Right lobe of liver (tissue), 6 donors: Measurements from ENCODE around the gene SUSD2. TPM values are rescaled to one million over a fixed set of nuclear protein-coding genes. Genes with fewer than 3 reads are reported as not detected.
A peak's percentile ranks its signal among the peaks of the same experiment; 100 is the strongest.

Experiments
- ATAC-seq, 4 donors: fragments of 200-7000 bp; cut with Tn5 transposase; one replicate each; pipeline ENCODE4 v1.9.1; 2020; ENCODE audit warnings: mild to moderate bottlenecking in 4 of 4, moderate library complexity in 4 of 4
- DNase-seq, 3 donors: peaks; one replicate each; pipeline ENCODE4 v3.0.0-alpha.2; 2020
- H3K27ac ChIP-seq, 3 donors: fragments of 200-600 bp; one replicate each; pipeline ENCODE4 v1.8.0; 2022
- H3K27me3 ChIP-seq, 2 donors: fragments of 200-600 bp; one replicate each; pipeline ENCODE4 v1.8.0; 2022
- H3K36me3 ChIP-seq, 4 donors: fragments of 200-600 bp; sonication (generic) in 1 of 4; one replicate each; pipeline versions ENCODE4 v1.5.1 to v1.8.0; 2017 to 2022; ENCODE audit warnings: control low read depth in 1 of 4
- H3K4me1 ChIP-seq, 4 donors: fragments of 200-600 bp; sonication (generic) in 1 of 4; one replicate each; pipeline versions ENCODE4 v1.5.1 to v1.8.0; 2017 to 2022; ENCODE audit warnings: control low read depth in 1 of 4
- H3K4me3 ChIP-seq, 3 donors: fragments of 200-600 bp; one replicate each; pipeline ENCODE4 v1.8.0; 2022
- H3K9me3 ChIP-seq, 4 donors: fragments of 200-600 bp; sonication (generic) in 1 of 4; one replicate each; pipeline versions ENCODE4 v1.5.1 to v1.8.0; 2017 to 2022; ENCODE audit warnings: control low read depth in 1 of 4
- POLR2A ChIP-seq: fragments of 450-650 bp; IDR thresholded peaks from one replicate; pipeline ENCODE4 v1.6.1; 2017; ENCODE audit warnings: antibody characterized with exemption, mild to moderate bottlenecking
- WGBS: methylation state at CpG from one replicate; pipeline ENCODE4 v1.1.6; 2018; ENCODE audit warnings: low coverage, low lambda C conversion rate; ENCODE audit not compliant: insufficient coverage; ENCODE audit errors: missing lambda C conversion rate; 5-methylcytosine and 5-hydroxymethylcytosine counted together
- intact Hi-C, 2 donors: fragments of 100-400 bp; cut with DNase I; formaldehyde crosslinking; loops; one replicate each; pipeline versions ENCODE4 v1.11.2 to v1.14.1; 2022
- total RNA-seq, 6 experiments: library from RNA; depleted of rRNA in 2 of 6; stranded (reverse); fragments of >200 nt in 2 of 6; fragmentation: NEBNext Ultra II Directional in 3 of 6; extraction: Animal tissue kit (Norgen Biotek cat#: 25700) in 3 of 6; gene quantifications; one replicate each; pipeline versions ENCODE4 v1.1.0 to v1.2.4, GENCODE V29; 2016 to 2023
- TF ChIP-seq, protein P1 (sequence below), 4 donors: fragments of 200-600 bp in 3 of 4; fragments of 450-650 bp in 1 of 4; IDR thresholded peaks; one replicate each; pipeline versions ENCODE4 v1.5.1 to v1.8.0; 2016 to 2022; ENCODE audit warnings: antibody characterized with exemption in 4 of 4, mild to moderate bottlenecking in 2 of 4
- donor health status: DM: no; HTN: yes; CAD: no.
- donor health status: DM: no; HTN: no; CAD: no.
- donor health status: DM: no; HTN: no; CAD: no.
- donor health status: DM: no; HTN: yes; CAD: no.
- donor health status: DM: no; HTN: yes; CAD: no.

Gene SUSD2
- total RNA-seq, 6 experiments from 2014 or later = 0.61 to 6.8 (median 2.0) TPM

GRCh38 chr22:24175160-24175808, 6.0 kb upstream of the SUSD2 start:
- H3K4me3 ChIP-seq = no peak overlapping the region
- H3K36me3 ChIP-seq = peaks cover 0 to 21% (median 3%) of the 10 kb centered on the region in 4 donors
- H3K27ac ChIP-seq = no peak overlapping the region
- H3K4me1 ChIP-seq = no peaks in the 10 kb centered on the region
- WGBS = 80% methylated on average over 1 of the region's 11 CpGs
- H3K27me3 ChIP-seq = no peaks in the 10 kb centered on the region
- TF ChIP-seq POLR2A = no peak
- TF ChIP-seq, protein P1, sequence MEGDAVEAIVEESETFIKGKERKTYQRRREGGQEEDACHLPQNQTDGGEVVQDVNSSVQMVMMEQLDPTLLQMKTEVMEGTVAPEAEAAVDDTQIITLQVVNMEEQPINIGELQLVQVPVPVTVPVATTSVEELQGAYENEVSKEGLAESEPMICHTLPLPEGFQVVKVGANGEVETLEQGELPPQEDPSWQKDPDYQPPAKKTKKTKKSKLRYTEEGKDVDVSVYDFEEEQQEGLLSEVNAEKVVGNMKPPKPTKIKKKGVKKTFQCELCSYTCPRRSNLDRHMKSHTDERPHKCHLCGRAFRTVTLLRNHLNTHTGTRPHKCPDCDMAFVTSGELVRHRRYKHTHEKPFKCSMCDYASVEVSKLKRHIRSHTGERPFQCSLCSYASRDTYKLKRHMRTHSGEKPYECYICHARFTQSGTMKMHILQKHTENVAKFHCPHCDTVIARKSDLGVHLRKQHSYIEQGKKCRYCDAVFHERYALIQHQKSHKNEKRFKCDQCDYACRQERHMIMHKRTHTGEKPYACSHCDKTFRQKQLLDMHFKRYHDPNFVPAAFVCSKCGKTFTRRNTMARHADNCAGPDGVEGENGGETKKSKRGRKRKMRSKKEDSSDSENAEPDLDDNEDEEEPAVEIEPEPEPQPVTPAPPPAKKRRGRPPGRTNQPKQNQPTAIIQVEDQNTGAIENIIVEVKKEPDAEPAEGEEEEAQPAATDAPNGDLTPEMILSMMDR (IDR thresholded peaks at IDR 0.05) = peak; percentile 81 to 88 (median 82)
- no peaks in the 10 kb centered on the region for H3K9me3 ChIP-seq
- DNase-seq = peak; percentile 84
- ATAC-seq = peak; percentile 83 to 91 (median 88)
- intact Hi-C loops = no loop called here

GRCh38 chr22:24176040-24176439, 5.2 kb upstream of the SUSD2 start:
- Histone ChIP-seq H3K4me1 (no peaks in the 10 kb centered on the region), H3K36me3 (peaks cover 0 to 21% (median 3%) of the 10 kb centered on the region in 4 donors), H3K27ac (no peak overlapping the region), H3K4me3 (no peak overlapping the region), H3K27me3 (no peaks in the 10 kb centered on the region), H3K9me3 (no peaks in the 10 kb centered on the region)
- WGBS = 93% methylated on average over 5 of the region's 11 CpGs
- DNase-seq (no peak), ATAC-seq (no peak)
- no peak for TF ChIP-seq POLR2A
- TF ChIP-seq, protein P1 (IDR thresholded peaks at IDR 0.05) = no peak
- intact Hi-C loops = no loop called here

DNA sequence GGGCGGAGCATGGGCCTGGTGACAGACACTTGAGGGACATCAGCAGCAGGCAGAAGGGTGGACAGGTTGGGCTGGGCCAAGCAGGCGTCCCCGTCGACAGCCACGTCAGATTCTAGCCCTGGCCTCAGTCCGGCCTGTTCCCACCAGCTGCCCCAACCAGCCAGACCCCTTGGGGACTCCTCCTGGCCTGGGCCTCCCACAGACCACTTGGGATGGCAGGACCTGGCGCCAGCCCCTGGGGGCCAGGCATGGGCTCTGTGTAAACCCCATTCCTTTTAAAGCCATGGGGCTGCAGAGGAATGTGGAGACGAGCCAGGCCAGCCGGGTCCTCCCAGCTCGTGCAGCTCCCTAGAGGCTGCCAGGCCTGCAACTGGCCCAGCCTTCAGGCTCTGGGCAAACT, 4.7 kb upstream of the SUSD2 start:
- TF ChIP-seq POLR2A = no peak
- TF ChIP-seq, protein P1 (IDR thresholded peaks at IDR 0.05) = no peak
- intact Hi-C loops = no loop called here
- Histone ChIP-seq H3K4me1 (peaks cover 0 to 4% (median 0%) of the 10 kb centered on the region in 4 donors), H3K27ac (no peak overlapping the region), H3K9me3 (no peaks in the 10 kb centered on the region), H3K36me3 (peaks cover 0 to 17% (median 3%) of the 10 kb centered on the region in 4 donors), H3K4me3 (no peak overlapping the region), H3K27me3 (no peaks in the 10 kb centered on the region)
- DNase-seq = no peak
- no CpG with 5 or more reads among the region's 10 CpGs for WGBS
- no peak for ATAC-seq

GRCh38 chr22:24177045-24177444, 4.2 kb upstream of the SUSD2 start:
- intact Hi-C loops = no loop called here
- Histone ChIP-seq H3K4me3 (no peak overlapping the region), H3K9me3 (no peaks in the 10 kb centered on the region), H3K4me1 (peaks cover 0 to 5% (median 0%) of the 10 kb centered on the region in 4 donors), H3K36me3 (peaks cover 0 to 13% (median under 1%) of the 10 kb centered on the region in 4 donors), H3K27ac (no peak overlapping the region), H3K27me3 (no peaks in the 10 kb centered on the region)
- 100% methylated on average over 1 of the region's 5 CpGs for WGBS
- TF ChIP-seq, protein P1 (IDR thresholded peaks at IDR 0.05) = no peak
- no peak for TF ChIP-seq POLR2A
- DNase-seq = no peak
- ATAC-seq = no peak
